Measurements from ENCODE around the gene BEND5. TPM values are rescaled to one million over a fixed set of nuclear protein-coding genes. Genes with fewer than 3 reads are reported as not detected.

BEND5 gene
- total and polyA plus RNA-seq, 2 of the 13 experiments (the other 11 are each of a cell fraction or from before 2014, with no cell fraction given), result 0.11 TPM; not detected in 1

DNA sequence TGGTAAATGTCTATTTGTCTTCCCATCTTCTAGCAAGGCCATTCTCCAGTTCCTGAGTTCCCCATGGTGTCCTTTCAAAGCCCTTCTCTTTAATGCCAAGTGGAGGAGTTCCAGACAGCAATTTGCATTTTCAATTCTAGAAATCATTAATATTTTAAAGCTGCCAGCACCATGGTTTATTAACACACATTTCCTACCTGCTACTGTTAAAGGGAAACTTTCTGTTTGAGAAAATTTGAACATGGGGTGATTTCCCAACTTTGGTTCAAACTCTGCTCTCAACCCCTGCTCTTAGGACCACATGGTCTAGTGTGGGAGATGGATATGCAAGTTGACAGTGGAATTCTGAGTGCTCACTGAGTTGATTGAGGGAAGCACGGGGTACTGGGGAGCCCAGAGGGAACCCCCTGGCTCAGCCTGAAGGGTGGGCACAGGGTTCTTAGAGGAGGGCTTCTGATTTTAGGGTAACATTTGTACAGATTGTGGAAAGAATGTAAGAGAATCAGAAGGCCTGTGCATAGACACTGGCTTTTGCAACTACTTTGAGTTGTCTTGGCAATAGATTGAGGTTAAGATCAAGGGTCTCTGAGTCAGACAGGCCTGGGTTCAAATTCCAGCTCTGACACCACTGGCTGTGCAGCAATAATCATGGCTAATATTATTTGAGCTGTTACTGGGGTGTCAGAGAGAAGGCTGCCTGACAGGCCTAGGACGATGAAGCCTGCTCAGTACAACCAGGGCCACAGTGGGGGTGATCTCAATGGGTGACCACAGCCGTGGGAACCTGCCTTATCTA is 97.8 kb downstream of the BEND5 start:
- no peak overlapping the region for H3K4me2 ChIP-seq (ENCODE audit: low read depth, low read length)
- TF ChIP-seq, protein P1, sequence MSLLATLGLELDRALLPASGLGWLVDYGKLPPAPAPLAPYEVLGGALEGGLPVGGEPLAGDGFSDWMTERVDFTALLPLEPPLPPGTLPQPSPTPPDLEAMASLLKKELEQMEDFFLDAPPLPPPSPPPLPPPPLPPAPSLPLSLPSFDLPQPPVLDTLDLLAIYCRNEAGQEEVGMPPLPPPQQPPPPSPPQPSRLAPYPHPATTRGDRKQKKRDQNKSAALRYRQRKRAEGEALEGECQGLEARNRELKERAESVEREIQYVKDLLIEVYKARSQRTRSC (CRISPR knock-in tag; IDR thresholded peaks at IDR 0.05; ENCODE audit: low read depth), result no peak
- TF ChIP-seq ZNF761 (CRISPR knock-in tag; conservative IDR thresholded peaks at IDR 0.05), result no peak
- no peak for TF ChIP-seq ONECUT2 (CRISPR knock-in tag; IDR thresholded peaks at IDR 0.05)
- TF ChIP-seq, protein P2, sequence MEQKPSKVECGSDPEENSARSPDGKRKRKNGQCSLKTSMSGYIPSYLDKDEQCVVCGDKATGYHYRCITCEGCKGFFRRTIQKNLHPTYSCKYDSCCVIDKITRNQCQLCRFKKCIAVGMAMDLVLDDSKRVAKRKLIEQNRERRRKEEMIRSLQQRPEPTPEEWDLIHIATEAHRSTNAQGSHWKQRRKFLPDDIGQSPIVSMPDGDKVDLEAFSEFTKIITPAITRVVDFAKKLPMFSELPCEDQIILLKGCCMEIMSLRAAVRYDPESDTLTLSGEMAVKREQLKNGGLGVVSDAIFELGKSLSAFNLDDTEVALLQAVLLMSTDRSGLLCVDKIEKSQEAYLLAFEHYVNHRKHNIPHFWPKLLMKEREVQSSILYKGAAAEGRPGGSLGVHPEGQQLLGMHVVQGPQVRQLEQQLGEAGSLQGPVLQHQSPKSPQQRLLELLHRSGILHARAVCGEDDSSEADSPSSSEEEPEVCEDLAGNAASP (CRISPR knock-in tag; IDR thresholded peaks at IDR 0.05; ENCODE audit: borderline replicate concordance), result no peak
- TF ChIP-seq, protein P3, sequence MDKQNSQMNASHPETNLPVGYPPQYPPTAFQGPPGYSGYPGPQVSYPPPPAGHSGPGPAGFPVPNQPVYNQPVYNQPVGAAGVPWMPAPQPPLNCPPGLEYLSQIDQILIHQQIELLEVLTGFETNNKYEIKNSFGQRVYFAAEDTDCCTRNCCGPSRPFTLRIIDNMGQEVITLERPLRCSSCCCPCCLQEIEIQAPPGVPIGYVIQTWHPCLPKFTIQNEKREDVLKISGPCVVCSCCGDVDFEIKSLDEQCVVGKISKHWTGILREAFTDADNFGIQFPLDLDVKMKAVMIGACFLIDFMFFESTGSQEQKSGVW (CRISPR knock-in tag; IDR thresholded peaks at IDR 0.05; ENCODE audit: borderline replicate concordance), result no peak
- TF ChIP-seq SNAI1 (CRISPR knock-in tag; IDR thresholded peaks at IDR 0.05; ENCODE audit: borderline replicate concordance), result no peak
- no peak for TF ChIP-seq MTF1 (CRISPR knock-in tag; IDR thresholded peaks at IDR 0.05)
- TF ChIP-seq ATF1 (CRISPR knock-in tag; IDR thresholded peaks at IDR 0.05), result no peak
- TF ChIP-seq, protein P4, sequence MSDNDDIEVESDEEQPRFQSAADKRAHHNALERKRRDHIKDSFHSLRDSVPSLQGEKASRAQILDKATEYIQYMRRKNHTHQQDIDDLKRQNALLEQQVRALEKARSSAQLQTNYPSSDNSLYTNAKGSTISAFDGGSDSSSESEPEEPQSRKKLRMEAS (IDR thresholded peaks at IDR 0.05), result no peak
- TF ChIP-seq ZNF33A (CRISPR knock-in tag; IDR thresholded peaks at IDR 0.05; ENCODE audit: borderline replicate concordance), result no peak
- no peak for TF ChIP-seq NFYC (CRISPR knock-in tag; IDR thresholded peaks at IDR 0.05)
- CTCF ChIA-PET (ENCODE audit: low intra/inter-chr PET ratio, low total read pairs), result no interaction called here
- WGBS (ENCODE audit: low lambda C conversion rate), result 15% methylated on average over 2 of the region's 3 CpGs
- BruUV-seq (replicated peaks), result no TSS peak
- DNase-seq (ENCODE audit: low spot score) (no peak), ATAC-seq (no peak), FAIRE-seq (no peak)
- in situ Hi-C loops (cut with HindIII; ENCODE audit: extremely low pct_ligation_motif_present, low pct_unique_long_range_greater_than_20kb), result loop anchor here (10.0 kb wide), 1 partner anchor 1666 kb away; no protein-coding TSS in a partner anchor
- H3K36me3 ChIP-seq (replicated peaks in 1 of 2; ENCODE audit: control insufficient read depth in 1 of 2, insufficient read depth in 2 of 2, low read length in 2 of 2), result no peaks in the 10 kb centered on the region
- no peak overlapping the region for H3K4me3 ChIP-seq (replicated peaks in 1 of 3; ENCODE audit: insufficient read depth in 1 of 3, low read depth in 2 of 3, low read length in 3 of 3)
- POLR2A ChIA-PET, result no interaction called here
- H3K27ac ChIP-seq (ENCODE audit: extremely low read length, insufficient read depth, low read length), result no peak overlapping the region
- no peaks in the 10 kb centered on the region for H3K4me1 ChIP-seq (ENCODE audit: insufficient read depth, low read length)
- no peak overlapping the region for H3K9ac ChIP-seq (ENCODE audit: insufficient read depth, low read depth, low read length)
- intact Hi-C loops (cut with micrococcal nuclease; ENCODE audit: unreplicated experiment), result no loop called here
- H3K9me3 ChIP-seq (ENCODE audit: low read length), result no peaks in the 10 kb centered on the region
- H3K27me3 ChIP-seq (ENCODE audit: control insufficient read depth in 1 of 2, insufficient read depth in 2 of 2, low read length in 2 of 2), result no peaks in the 10 kb centered on the region
- no peak overlapping the region for H2AFZ ChIP-seq (ENCODE audit: low read length)
- H4K20me1 ChIP-seq (ENCODE audit: insufficient read depth, low read length), result no peaks in the 10 kb centered on the region
- no peaks in the 10 kb centered on the region for H3K79me2 ChIP-seq (ENCODE audit: insufficient read depth, low read length)

Measured in HepG2 (cell line).